Measurements from ENCODE around the gene TSEN2.
A peak's percentile ranks its signal among the peaks of the same experiment; 100 is the strongest.

DNA sequence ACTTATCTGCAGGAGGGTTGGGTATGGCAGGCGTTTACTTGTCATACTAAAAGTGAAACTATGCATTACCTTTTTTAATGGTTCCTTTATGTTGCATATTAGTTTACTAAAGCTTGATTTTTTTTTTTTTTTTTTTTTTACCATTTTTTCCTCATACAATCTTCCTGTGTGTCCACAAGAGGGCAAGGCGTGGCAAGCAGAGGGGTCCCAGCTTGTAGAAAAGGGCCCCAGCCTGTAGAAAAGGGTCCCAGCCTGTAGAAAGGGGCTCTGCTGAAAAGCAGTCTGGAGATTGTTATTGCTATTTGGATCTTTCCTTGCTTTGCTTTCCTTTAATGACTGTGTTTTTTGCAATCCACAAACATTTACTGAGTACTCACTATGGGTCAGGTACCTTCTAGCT, 94.5 kb downstream of the TSEN2 start:
- TF ChIP-seq, protein P1, sequence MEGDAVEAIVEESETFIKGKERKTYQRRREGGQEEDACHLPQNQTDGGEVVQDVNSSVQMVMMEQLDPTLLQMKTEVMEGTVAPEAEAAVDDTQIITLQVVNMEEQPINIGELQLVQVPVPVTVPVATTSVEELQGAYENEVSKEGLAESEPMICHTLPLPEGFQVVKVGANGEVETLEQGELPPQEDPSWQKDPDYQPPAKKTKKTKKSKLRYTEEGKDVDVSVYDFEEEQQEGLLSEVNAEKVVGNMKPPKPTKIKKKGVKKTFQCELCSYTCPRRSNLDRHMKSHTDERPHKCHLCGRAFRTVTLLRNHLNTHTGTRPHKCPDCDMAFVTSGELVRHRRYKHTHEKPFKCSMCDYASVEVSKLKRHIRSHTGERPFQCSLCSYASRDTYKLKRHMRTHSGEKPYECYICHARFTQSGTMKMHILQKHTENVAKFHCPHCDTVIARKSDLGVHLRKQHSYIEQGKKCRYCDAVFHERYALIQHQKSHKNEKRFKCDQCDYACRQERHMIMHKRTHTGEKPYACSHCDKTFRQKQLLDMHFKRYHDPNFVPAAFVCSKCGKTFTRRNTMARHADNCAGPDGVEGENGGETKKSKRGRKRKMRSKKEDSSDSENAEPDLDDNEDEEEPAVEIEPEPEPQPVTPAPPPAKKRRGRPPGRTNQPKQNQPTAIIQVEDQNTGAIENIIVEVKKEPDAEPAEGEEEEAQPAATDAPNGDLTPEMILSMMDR (IDR thresholded peaks at IDR 0.05), result peak in 3 of 12 donors; percentile 3 to 7 (median 7)
- no peak for TF ChIP-seq POLR2A (IDR thresholded peaks at IDR 0.05)
